Trophoblast cell (in vitro differentiated cells and primary cell): ENCODE measurements around the gene FES.
A peak's percentile ranks its signal among the peaks of the same experiment; 100 is the strongest.

Source experiments
- DNase-seq, 2 donors: peaks; one replicate each; pipeline ENCODE4 v3.0.0-alpha.2; 2016
- H2AFZ ChIP-seq: 2 replicates; pipeline ENCODE4 v1.6.1; 2013; ENCODE audit warnings: low read length, moderate library complexity, mild to moderate bottlenecking; ENCODE audit not compliant: insufficient read depth, poor library complexity
- H2AK5ac ChIP-seq: 2 replicates; pipeline ENCODE4 v1.6.1; 2013; ENCODE audit warnings: mild to moderate bottlenecking, low read length
- H2BK120ac ChIP-seq: 2 replicates; pipeline ENCODE4 v1.6.1; 2013; ENCODE audit warnings: low read length, mild to moderate bottlenecking, moderate library complexity; ENCODE audit not compliant: insufficient read depth, poor library complexity
- H2BK12ac ChIP-seq: 2 replicates; pipeline ENCODE4 v1.6.1; 2013; ENCODE audit warnings: mild to moderate bottlenecking, low read length, moderate library complexity
- H2BK5ac ChIP-seq: 2 replicates; pipeline ENCODE4 v1.6.1; 2013; ENCODE audit warnings: low read length, low read depth, moderate library complexity, mild to moderate bottlenecking; ENCODE audit not compliant: poor library complexity
- H3K14ac ChIP-seq: 2 replicates; pipeline ENCODE4 v1.6.1; 2013; ENCODE audit warnings: mild to moderate bottlenecking, low read length
- H3K18ac ChIP-seq: 2 replicates; pipeline ENCODE4 v1.6.1; 2013; ENCODE audit warnings: mild to moderate bottlenecking, low read length
- H3K23ac ChIP-seq: 2 replicates; pipeline ENCODE4 v1.6.1; 2013; ENCODE audit warnings: low read length
- H3K27ac ChIP-seq: 2 replicates; pipeline ENCODE4 v1.5.1; 2013; ENCODE audit warnings: low read depth, mild to moderate bottlenecking, inconsistent platforms, low read length, moderate library complexity
- H3K27me3 ChIP-seq: 2 replicates; pipeline ENCODE4 v1.6.1; 2013; ENCODE audit warnings: inconsistent platforms, mild to moderate bottlenecking, low read length, moderate library complexity; ENCODE audit not compliant: insufficient read depth
- H3K36me3 ChIP-seq, 2 experiments: 1 replicate in 1 of 2; 2 replicates in 1 of 2; pipeline ENCODE4 v1.6.1; 2013; ENCODE audit warnings: low read length in 2 of 2, mild to moderate bottlenecking in 2 of 2, moderate library complexity in 1 of 2; ENCODE audit not compliant: insufficient read depth in 2 of 2, control insufficient read depth in 1 of 2
- H3K4ac ChIP-seq: 2 replicates; pipeline ENCODE4 v1.6.1; 2013; ENCODE audit warnings: low read depth, mild to moderate bottlenecking, low read length, moderate library complexity
- H3K4me1 ChIP-seq, 2 experiments: 1 replicate in 1 of 2; 2 replicates in 1 of 2; pipeline ENCODE4 v1.6.1; 2013; ENCODE audit warnings: low read length in 2 of 2, mild to moderate bottlenecking in 2 of 2, moderate library complexity in 1 of 2; ENCODE audit not compliant: insufficient read depth in 2 of 2, control insufficient read depth in 1 of 2
- H3K4me2 ChIP-seq: 2 replicates; pipeline ENCODE4 v1.6.1; 2013; ENCODE audit warnings: inconsistent platforms, mild to moderate bottlenecking, low read length, moderate library complexity
- H3K4me3 ChIP-seq: 2 replicates; pipeline ENCODE4 v1.5.1; 2013; ENCODE audit warnings: mild to moderate bottlenecking, low read depth, low read length, inconsistent platforms
- H3K79me1 ChIP-seq: one replicate; pipeline ENCODE4 v1.6.1; 2013; ENCODE audit warnings: low read length
- H3K79me2 ChIP-seq: 2 replicates; pipeline ENCODE4 v1.6.1; 2013; ENCODE audit warnings: low read length, mild to moderate bottlenecking; ENCODE audit not compliant: control insufficient read depth, insufficient read depth, poor library complexity
- H3K9ac ChIP-seq: 2 replicates; pipeline ENCODE4 v1.6.1; 2013; ENCODE audit warnings: mild to moderate bottlenecking, low read length
- H3K9me3 ChIP-seq: 2 replicates; pipeline ENCODE4 v1.6.1; 2013; ENCODE audit warnings: low read depth, mild to moderate bottlenecking, control low read depth, inconsistent platforms, low read length; ENCODE audit not compliant: insufficient read depth
- H4K12ac ChIP-seq: 2 replicates; pipeline ENCODE4 v1.6.1; 2013; ENCODE audit warnings: low read depth, mild to moderate bottlenecking, low read length, moderate library complexity
- H4K8ac ChIP-seq: 2 replicates; pipeline ENCODE4 v1.6.1; 2013; ENCODE audit warnings: low read depth, mild to moderate bottlenecking, low read length, moderate library complexity
- H4K91ac ChIP-seq: one replicate; pipeline ENCODE4 v1.6.1; 2013; ENCODE audit warnings: low read depth, mild to moderate bottlenecking, low read length, moderate library complexity
- WGBS: extraction: QIAGEN DNeasy Blood & Tissue Kit; methylation state at CpG from one replicate; pipeline ENCODE4 v1.1.7; 2013; ENCODE audit warnings: missing lambda C conversion rate; ENCODE audit not compliant: insufficient read length, insufficient coverage; ENCODE audit errors: extremely low coverage; 5-methylcytosine and 5-hydroxymethylcytosine counted together

FES gene

GRCh38 chr15:90869140-90869541, 15.2 kb upstream of the FES start:
- Histone ChIP-seq H3K36me3 (no peaks in the 10 kb centered on the region), H3K4ac (peak overlapping the region; percentile 82), H3K9me3 (peaks cover 2% of the 10 kb centered on the region), H3K79me2 (peaks cover 33% of the 10 kb centered on the region), H3K27ac (peak overlapping the region; percentile 92), H2BK5ac (peak overlapping the region; percentile 94), H3K4me1 (peaks cover 32 to 39% of the 10 kb centered on the region in 2 experiments), H2BK12ac (peak overlapping the region; percentile 79), H3K23ac (no peak overlapping the region), H3K4me3 (no peak overlapping the region), H4K8ac (peak overlapping the region; percentile 62), H3K9ac (peak overlapping the region; percentile 5), H4K91ac (peak overlapping the region; percentile 87), H3K14ac (peak overlapping the region; percentile 61), H3K4me2 (peak overlapping the region; percentile 47), H3K79me1 (peaks cover 55% of the 10 kb centered on the region), H3K18ac (peak overlapping the region; percentile 33), H2BK120ac (peak overlapping the region; percentile 84), H3K27me3 (no peaks in the 10 kb centered on the region), H2AFZ (no peak overlapping the region), H2AK5ac (peak overlapping the region; percentile 60), H4K12ac (peak overlapping the region; percentile 58)
- peak in 1 of 2 donors; percentile 18 for DNase-seq

GRCh38 chr15:90869601-90870353, 14.5 kb upstream of the FES start:
- Histone ChIP-seq H2BK12ac (peak overlapping the region; percentile 67), H4K91ac (peak overlapping the region; percentile 89), H3K4me3 (no peak overlapping the region), H3K36me3 (no peaks in the 10 kb centered on the region), H3K27ac (peak overlapping the region; percentile 92), H3K9me3 (peaks cover 2% of the 10 kb centered on the region), H2AFZ (no peak overlapping the region), H2BK120ac (peak overlapping the region; percentile 92), H3K23ac (no peak overlapping the region), H3K4me1 (peaks cover 35 to 42% of the 10 kb centered on the region in 2 experiments), H3K79me1 (peaks cover 58% of the 10 kb centered on the region), H3K4ac (peak overlapping the region; percentile 94), H3K14ac (peak overlapping the region; percentile 61), H3K18ac (peak overlapping the region; percentile 54), H4K8ac (peak overlapping the region; percentile 62), H4K12ac (peak overlapping the region; percentile 64), H2AK5ac (no peak overlapping the region), H3K9ac (no peak overlapping the region), H3K79me2 (peaks cover 36% of the 10 kb centered on the region), H3K4me2 (peak overlapping the region; percentile 89), H2BK5ac (peak overlapping the region; percentile 94), H3K27me3 (no peaks in the 10 kb centered on the region)
- WGBS: no CpG with 5 or more reads among the region's 9 CpGs
- DNase-seq: peak; percentile 92 to 94

GRCh38 chr15:90870354-90871138, 13.8 kb upstream of the FES start:
- H3K36me3 ChIP-seq: peaks cover 5% of the 10 kb centered on the region in 2 experiments
- peak overlapping the region; percentile 89 for H3K4me2 ChIP-seq
- peak overlapping the region; percentile 100 for H3K4ac ChIP-seq
- peak overlapping the region; percentile 97 for H3K14ac ChIP-seq
- H3K4me3 ChIP-seq: peak overlapping the region; percentile 73
- H3K9me3 ChIP-seq: peaks cover 2% of the 10 kb centered on the region
- peak overlapping the region; percentile 95 for H3K9ac ChIP-seq
- peak overlapping the region; percentile 99 for H3K18ac ChIP-seq
- H3K27ac ChIP-seq: peak overlapping the region; percentile 92
- H2BK12ac ChIP-seq: peak overlapping the region; percentile 91
- H2BK120ac ChIP-seq: peak overlapping the region; percentile 99
- peaks cover 35 to 42% of the 10 kb centered on the region in 2 experiments for H3K4me1 ChIP-seq
- peak overlapping the region; percentile 90 for H2AFZ ChIP-seq
- no peak overlapping the region for H3K23ac ChIP-seq
- H2AK5ac ChIP-seq: peak overlapping the region; percentile 87
- H4K12ac ChIP-seq: peak overlapping the region; percentile 93
- H4K8ac ChIP-seq: peak overlapping the region; percentile 98
- H3K79me1 ChIP-seq: peaks cover 58% of the 10 kb centered on the region
- peak in 1 of 2 donors; percentile 44 for DNase-seq
- no peaks in the 10 kb centered on the region for H3K27me3 ChIP-seq
- peaks cover 36% of the 10 kb centered on the region for H3K79me2 ChIP-seq
- peak overlapping the region; percentile 98 for H2BK5ac ChIP-seq
- peak overlapping the region; percentile 99 for H4K91ac ChIP-seq
- WGBS: no CpG with 5 or more reads among the region's 19 CpGs

- peaks cover 36% of the 10 kb centered on the region for H3K79me2 ChIP-seq
- peak overlapping the region; percentile 89 for H3K4me2 ChIP-seq
- H2BK5ac ChIP-seq: peak overlapping the region; percentile 98
- H2AK5ac ChIP-seq: peak overlapping the region; percentile 87
- peak overlapping the region; percentile 92 for H3K27ac ChIP-seq
- peak in 1 of 2 donors; percentile 47 for DNase-seq
- H4K91ac ChIP-seq: peak overlapping the region; percentile 99
- peaks cover 35 to 42% of the 10 kb centered on the region in 2 experiments for H3K4me1 ChIP-seq
- H2AFZ ChIP-seq: peak overlapping the region; percentile 90
- H3K4ac ChIP-seq: peak overlapping the region; percentile 100
- WGBS: no CpG with 5 or more reads among the region's 71 CpGs
- peak overlapping the region; percentile 73 for H3K4me3 ChIP-seq
- peak overlapping the region; percentile 95 for H3K9ac ChIP-seq
- H3K18ac ChIP-seq: peak overlapping the region; percentile 99
- peaks cover 12% of the 10 kb centered on the region in 2 experiments for H3K36me3 ChIP-seq
- H3K14ac ChIP-seq: peak overlapping the region; percentile 97
- no peaks in the 10 kb centered on the region for H3K27me3 ChIP-seq
- peak overlapping the region; percentile 98 for H4K8ac ChIP-seq
- H2BK120ac ChIP-seq: peak overlapping the region; percentile 99
- peak overlapping the region; percentile 93 for H4K12ac ChIP-seq
- H3K23ac ChIP-seq: no peak overlapping the region
- peaks cover 58% of the 10 kb centered on the region for H3K79me1 ChIP-seq
- H3K9me3 ChIP-seq: peaks cover 2% of the 10 kb centered on the region
- peak overlapping the region; percentile 84 for H2BK12ac ChIP-seq
Measured at GRCh38 chr15:90871139-90871715, 13.1 kb upstream of the FES start.
